HPDE6-E6E7 (cell line): ENCODE measurements around the gene SIT1.
"Not testable (repeated sequence)": the region's sequence is repeated elsewhere in the genome, so short reads cannot be mapped to it uniquely, and the experiment has no call there.

Experiments used
- DNase-seq: peaks from one replicate; pipeline ENCODE4 v3.0.0; 2011; ENCODE audit warnings: missing footprints; ENCODE audit errors: extremely low spot score

SIT1 gene

GRCh38 chr9:35637427-35637955 lies 13.2 kb downstream of the SIT1 start:
- DNase-seq: not testable (repeated sequence)

- not testable (repeated sequence) for DNase-seq
Measured at GRCh38 chr9:35636877-35637246, 13.9 kb downstream of the SIT1 start.

DNA sequence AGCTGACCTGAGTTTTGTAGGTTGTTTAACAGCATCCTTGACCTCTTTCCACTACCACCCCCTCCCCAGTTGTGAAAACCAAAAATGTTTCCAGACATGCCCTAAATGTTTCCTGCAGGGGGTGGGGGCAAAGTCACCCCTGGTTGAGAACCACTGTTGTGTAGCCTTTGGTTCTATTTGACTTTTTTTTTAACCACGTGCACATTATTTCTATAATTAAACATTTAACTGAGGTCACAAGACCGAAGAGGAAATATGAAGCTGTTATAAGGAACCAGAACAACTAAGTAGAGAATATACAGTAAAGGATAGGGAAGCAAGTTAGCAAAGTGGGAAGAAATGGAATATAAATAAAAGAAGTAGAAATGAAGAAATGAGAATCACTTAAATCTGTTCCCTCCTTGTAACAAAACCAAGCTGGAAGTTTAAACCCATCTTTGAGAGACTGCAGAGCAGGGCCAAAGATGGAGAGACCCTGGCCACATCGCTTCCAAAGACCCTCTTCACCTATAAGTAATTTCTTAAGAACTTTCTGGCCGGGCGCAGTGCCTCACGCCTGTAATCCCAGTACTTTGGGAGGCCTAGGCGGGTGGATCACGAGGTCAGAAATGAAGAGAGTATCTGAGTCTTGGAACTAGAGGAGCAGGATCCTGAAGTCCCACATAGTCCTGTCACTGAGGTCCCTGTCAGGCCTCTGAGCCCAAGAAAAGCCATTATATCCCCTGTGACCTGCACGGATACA lies 14.4 kb downstream of the SIT1 start:
- DNase-seq: no peak

GRCh38 chr9:35635730-35636129 lies 15.0 kb downstream of the SIT1 start:
- no peak for DNase-seq

GRCh38 chr9:35629597-35629996 lies 21.1 kb downstream of the SIT1 start:
- no peak for DNase-seq

DNA sequence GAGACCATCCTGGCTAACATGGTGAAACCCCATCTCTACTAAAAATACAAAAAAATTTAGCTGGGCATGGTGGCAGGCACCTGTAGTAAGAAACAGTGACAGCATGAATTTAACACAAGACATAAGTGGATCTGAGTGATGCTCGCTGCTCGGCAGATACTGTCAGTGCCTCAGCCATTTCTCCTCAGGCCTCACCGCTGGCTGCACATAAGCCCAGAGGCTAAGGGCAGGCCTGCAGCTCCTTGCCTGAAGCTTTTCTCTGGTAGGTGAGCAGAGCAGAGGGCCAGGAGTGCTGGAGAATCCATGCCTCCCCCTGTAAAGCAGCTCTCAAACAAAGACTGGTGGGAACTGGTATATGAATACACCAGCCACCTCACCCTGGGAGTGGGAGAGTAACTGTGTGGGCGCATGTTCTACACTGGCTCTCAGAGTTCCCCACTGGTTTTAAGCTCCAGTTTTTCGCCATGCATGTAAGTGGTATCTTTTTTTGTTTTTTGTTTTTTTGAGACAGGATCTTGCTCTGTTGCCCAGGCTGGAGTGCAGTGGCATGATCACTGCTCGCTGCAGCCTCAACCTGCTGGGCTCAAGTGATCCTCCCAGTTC lies 22.2 kb downstream of the SIT1 start:
- DNase-seq: no peak

GRCh38 chr9:35627575-35627974 lies 23.2 kb downstream of the SIT1 start:
- DNase-seq: no peak

DNA sequence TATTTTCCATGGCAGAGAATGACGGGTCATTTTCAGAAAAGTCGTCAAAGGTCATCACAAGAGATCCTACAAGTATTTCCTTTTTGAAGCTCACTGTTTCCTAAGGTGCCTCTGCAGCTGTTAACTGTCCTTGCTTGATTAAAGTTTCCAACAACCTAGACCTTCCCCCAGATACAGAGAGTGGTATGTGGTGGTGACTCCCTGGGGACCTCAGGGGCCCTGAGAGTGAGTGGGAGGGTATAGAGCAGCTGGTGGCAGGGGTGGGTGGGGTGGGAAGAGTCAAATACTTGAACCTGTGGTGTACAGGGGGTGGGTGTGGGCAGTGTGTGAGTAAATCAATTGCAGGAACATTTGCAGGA lies 31.0 kb downstream of the SIT1 start:
- DNase-seq: no peak

DNA sequence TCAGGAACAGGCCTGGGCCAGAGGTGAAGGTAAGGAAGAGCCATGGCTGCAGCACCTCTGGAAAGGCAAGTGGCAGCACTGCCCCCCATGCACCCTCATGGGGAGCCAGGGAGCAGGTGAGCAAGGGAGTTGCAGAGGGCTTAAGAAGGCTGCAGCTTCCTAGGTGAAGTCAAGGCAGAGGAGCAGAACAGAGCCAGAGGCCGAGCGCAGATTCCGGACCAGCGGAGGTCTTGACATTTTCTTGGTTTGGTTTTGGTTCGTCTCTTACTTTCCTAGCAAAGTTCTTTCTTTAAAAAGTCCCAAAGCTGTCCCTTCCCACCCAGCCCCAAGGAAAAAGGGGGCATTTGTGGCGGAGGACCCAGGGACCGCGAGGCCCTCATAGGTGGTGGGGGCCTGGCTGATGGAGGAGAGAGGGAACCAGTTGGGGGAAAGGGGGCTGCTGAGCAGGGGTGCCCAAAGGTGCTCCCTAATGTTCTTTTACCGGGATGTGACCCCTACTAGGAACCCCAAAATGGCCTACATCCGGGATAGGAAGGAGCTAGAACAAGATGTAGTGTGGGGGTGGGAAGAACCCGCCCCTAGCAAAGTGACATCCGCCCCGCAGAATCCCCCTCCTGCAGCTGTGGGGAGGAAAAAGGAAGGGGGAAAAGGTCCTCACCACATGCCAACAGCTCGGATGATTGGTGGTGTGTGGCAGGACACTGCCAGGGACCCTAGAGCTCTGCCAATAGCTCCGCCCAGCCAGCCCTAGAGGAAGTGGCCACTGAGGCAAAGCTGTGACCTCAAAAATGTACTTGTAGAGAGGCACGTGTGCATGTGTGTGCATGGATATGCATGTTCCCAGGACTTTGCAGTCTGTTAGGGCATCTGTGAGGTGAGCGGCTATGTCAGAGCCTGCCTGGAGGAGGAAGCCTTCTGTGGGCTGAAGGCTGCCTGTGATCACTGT lies 31.6 kb downstream of the SIT1 start:
- no peak for DNase-seq

GRCh38 chr9:35618325-35618727 lies 32.4 kb downstream of the SIT1 start, which contains the start of gene CD72:
Gene CD72, minus strand, starts transcription at chr9:35618413. Its CDS starts 110 bp downstream, at chr9:35618303.
- no peak for DNase-seq

DNA sequence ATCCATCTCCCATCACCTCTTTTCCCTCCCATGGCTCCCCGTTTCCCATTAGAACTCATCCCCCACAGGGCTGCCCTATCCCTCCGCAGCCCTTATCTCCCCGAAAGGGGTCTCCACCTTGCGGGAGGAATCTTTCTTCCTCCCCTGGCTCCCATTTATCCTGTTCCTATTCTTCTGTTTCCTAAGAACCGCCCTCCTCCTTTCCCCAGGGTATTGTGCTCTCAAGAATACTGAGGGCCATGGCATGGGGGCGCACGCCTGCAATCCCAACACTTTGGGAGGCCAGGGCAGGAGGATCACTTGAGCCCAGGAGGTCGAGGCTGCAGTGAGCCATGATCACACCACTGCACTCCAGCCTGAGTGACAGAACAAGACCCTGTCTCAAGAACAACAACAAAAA lies 33.2 kb downstream of the SIT1 start:
- DNase-seq: no peak

GRCh38 chr9:35616681-35617459 lies 33.9 kb downstream of the SIT1 start:
- peak; percentile 15 for DNase-seq

GRCh38 chr9:35615981-35616680 lies 34.6 kb downstream of the SIT1 start:
- no peak for DNase-seq

DNA sequence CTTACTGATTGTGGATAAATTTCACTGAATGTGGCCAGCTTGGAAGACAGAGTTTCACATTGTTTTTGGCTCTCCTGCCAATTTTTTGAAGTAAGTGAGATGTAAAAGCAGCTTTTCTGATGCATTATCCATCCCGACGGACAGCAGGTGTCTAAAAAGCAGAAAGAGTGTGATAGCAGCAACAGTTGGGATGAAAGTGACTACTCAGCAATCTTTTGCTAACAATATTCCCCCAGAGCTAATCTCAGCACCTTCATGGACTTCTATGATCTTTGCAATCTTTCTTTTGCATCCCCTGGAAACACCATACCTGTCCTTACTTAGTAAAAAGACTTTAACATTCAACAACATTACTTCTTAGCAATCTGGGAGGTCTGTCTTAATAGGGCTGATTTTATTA lies 37.9 kb downstream of the SIT1 start:
- no peak for DNase-seq

GRCh38 chr9:35612066-35612465 lies 38.7 kb downstream of the SIT1 start:
- DNase-seq: not testable (repeated sequence)

- no peak for DNase-seq
Measured at GRCh38 chr9:35611230-35611797, 39.4 kb downstream of the SIT1 start.

GRCh38 chr9:35609820-35610163 lies 40.9 kb downstream of the SIT1 start:
- no peak for DNase-seq

GRCh38 chr9:35609001-35609819 lies 41.5 kb downstream of the SIT1 start:
- DNase-seq: no peak

DNA sequence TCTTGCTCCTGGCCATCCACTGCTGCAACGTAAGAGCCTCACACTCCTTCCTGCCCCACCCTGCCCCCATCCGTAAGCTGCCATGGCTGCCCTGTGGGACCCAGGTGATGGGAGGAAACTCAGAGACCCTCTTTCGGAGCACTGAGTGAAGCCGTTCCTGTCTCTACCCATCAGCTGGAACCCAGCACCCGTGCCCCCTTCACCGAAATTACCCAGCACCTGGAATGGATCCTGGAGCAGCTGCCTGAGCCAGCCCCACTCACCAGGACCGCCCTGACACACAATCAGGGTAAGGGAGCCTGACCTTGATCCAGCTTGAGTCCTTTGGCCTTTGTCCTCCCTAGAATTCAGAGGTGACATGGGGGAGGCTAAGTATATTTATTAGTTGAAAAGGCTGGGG lies 42.5 kb downstream of the SIT1 start:
- no peak for DNase-seq

DNA sequence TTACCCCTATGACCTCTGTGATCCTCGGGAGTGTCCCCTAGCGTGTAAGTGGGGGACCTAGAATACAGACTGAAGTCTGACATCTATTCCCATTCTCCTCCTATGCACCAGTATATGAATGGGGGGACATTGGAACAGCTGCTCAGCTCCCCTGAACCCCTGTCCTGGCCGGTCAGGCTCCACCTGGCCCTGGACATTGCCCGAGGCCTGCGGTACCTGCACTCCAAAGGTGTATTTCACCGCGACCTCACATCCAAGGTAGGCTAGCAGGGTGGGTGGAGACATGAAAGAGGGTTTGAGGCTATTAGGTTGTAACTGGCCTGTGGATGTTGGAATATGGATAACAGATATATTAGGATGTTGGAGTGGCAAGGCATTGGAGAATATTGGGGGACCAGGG lies 44.0 kb downstream of the SIT1 start:
- no peak for DNase-seq
